K562 (cell line): Measurements from ENCODE around the gene BCAR1. TPM values are rescaled to one million over a fixed set of nuclear protein-coding genes. Genes with fewer than 3 reads are reported as not detected.

Source experiments
- ATAC-seq: fragments of 200-7000 bp; cut with Tn5 transposase; 3 replicates; pipeline ENCODE4 v1.9.1; 2020; ENCODE audit warnings: moderate library complexity
- BruUV-seq: library from RNA; stranded (reverse); fragments of 400-500 nt; replicated peaks from 2 replicates; lab custom pipeline; 2021; lab: Mats Ljungman, UMichigan
- CTCF ChIA-PET: fragments of 300-600 bp; formaldehyde crosslinking; extraction: SDS; loops from one replicate; lab custom pipeline; 2021; ENCODE audit warnings: low intra/inter-chr PET ratio; lab: Yijun Ruan, JAX
- POLR2A ChIA-PET: fragments of 300-600, 350-650 bp; sonication (Branson Sonifier 250); formaldehyde crosslinking; extraction: SDS; loops from one replicate; lab custom pipeline; 2021; ENCODE audit warnings: antibody characterized with exemption, inconsistent platforms; lab: Yijun Ruan, JAX
- DNase-seq, 4 experiments: peaks; one replicate each; pipeline versions ENCODE4 v3.0.0 to v3.0.0-alpha.2; 2011 to 2018; ENCODE audit warnings: low spot score in 3 of 4, mixed read lengths in 3 of 4; ENCODE audit errors: extremely low read depth in 1 of 4
- FAIRE-seq: peaks from 2 replicates; lab custom pipeline; 2011; peaks lifted over from hg19 to GRCh38; lab: Jason Lieb, UNC
- H2AFZ ChIP-seq: 2 replicates; pipeline ENCODE4 v1.6.0; 2011; ENCODE audit warnings: low read depth, low read length, control low read depth, inconsistent platforms
- H3K27ac ChIP-seq: fragments of 200-600 bp; 3 replicates; pipeline ENCODE4 v1.8.0; 2011; ENCODE audit warnings: low read depth, mild to moderate bottlenecking, control low read depth, inconsistent platforms, low read length, moderate library complexity, mixed read lengths; ENCODE audit errors: extremely low read depth
- H3K27me3 ChIP-seq, 2 experiments: fragments of 300-600 bp in 1 of 2; 2 replicates in 1 of 2; 3 replicates in 1 of 2; pipeline versions ENCODE4 v1.6.0 to v1.8.0; 2011; ENCODE audit warnings: inconsistent platforms in 2 of 2, low read length in 2 of 2, mild to moderate bottlenecking in 1 of 2, mixed read lengths in 1 of 2, moderate library complexity in 1 of 2; ENCODE audit not compliant: control insufficient read depth in 2 of 2, insufficient read depth in 2 of 2
- H3K36me3 ChIP-seq: fragments of 300-600 bp; 3 replicates; pipeline ENCODE4 v1.8.0; 2011; ENCODE audit warnings: mild to moderate bottlenecking, low read length, inconsistent platforms; ENCODE audit not compliant: control insufficient read depth, insufficient read depth
- H3K4me1 ChIP-seq, 2 experiments: fragments of 200-600 bp in 1 of 2; replicated peaks in 1 of 2; 2 replicates in 1 of 2; 3 replicates in 1 of 2; pipeline versions ENCODE4 v1.5.1 to v1.8.0; 2011; ENCODE audit warnings: inconsistent platforms in 2 of 2, low read length in 2 of 2, mild to moderate bottlenecking in 1 of 2, mixed read lengths in 1 of 2, moderate library complexity in 1 of 2; ENCODE audit not compliant: control insufficient read depth in 2 of 2, insufficient read depth in 2 of 2
- H3K4me2 ChIP-seq: 2 replicates; pipeline ENCODE4 v1.6.1; 2011; ENCODE audit warnings: low read length, control low read depth, inconsistent platforms, mixed read lengths; ENCODE audit not compliant: insufficient read depth
- H3K4me3 ChIP-seq: fragments of 200-600 bp; sonication (generic), shearing (Covaris generic); 2 replicates; pipeline ENCODE4 v1.5.1; 2016; ENCODE audit warnings: control low read depth, inconsistent platforms
- H3K79me2 ChIP-seq: fragments of 200-600 bp; 3 replicates; pipeline ENCODE4 v1.8.0; 2011; ENCODE audit warnings: low read length, inconsistent platforms; ENCODE audit not compliant: control insufficient read depth, insufficient read depth
- H3K9ac ChIP-seq, 2 experiments: 2 replicates each; pipeline versions ENCODE4 v1.6.0 to v1.6.1; 2011; ENCODE audit warnings: low read depth in 2 of 2, low read length in 2 of 2, control low read depth in 1 of 2, inconsistent platforms in 1 of 2, mild to moderate bottlenecking in 1 of 2, mixed read lengths in 1 of 2; ENCODE audit not compliant: insufficient read depth in 1 of 2
- H3K9me1 ChIP-seq: one replicate; pipeline ENCODE4 v1.6.0; 2011; ENCODE audit warnings: inconsistent platforms, mild to moderate bottlenecking, low read length, moderate library complexity; ENCODE audit not compliant: control insufficient read depth, insufficient read depth
- H3K9me3 ChIP-seq: replicated peaks from 2 replicates; pipeline ENCODE4 v1.5.1; 2011; ENCODE audit warnings: low read depth, low read length, inconsistent platforms; ENCODE audit not compliant: control insufficient read depth, insufficient read depth
- H4K20me1 ChIP-seq: replicated peaks from 2 replicates; pipeline ENCODE4 v1.6.1; 2011; ENCODE audit warnings: low read length, inconsistent platforms, mixed read lengths; ENCODE audit not compliant: control insufficient read depth, insufficient read depth
- ATF7 ChIP-seq: fragments of 450-650 bp; IDR thresholded peaks from 2 replicates; pipeline ENCODE4 v1.7.1; 2014; ENCODE audit warnings: mild to moderate bottlenecking, moderate library complexity
- CBX5 ChIP-seq: IDR thresholded peaks from 2 replicates; pipeline ENCODE4 v1.6.1; 2014; ENCODE audit warnings: low read depth, borderline replicate concordance
- HMGN3 ChIP-seq: IDR thresholded peaks from 2 replicates; pipeline ENCODE4 v1.6.1; 2011; ENCODE audit warnings: borderline replicate concordance, low read depth, mild to moderate bottlenecking, mixed read lengths, low read length; ENCODE audit not compliant: insufficient read length; ENCODE audit errors: extremely low read depth
- HOXB6 ChIP-seq: fragments of 250-450 bp; sonication (Bioruptor Pico); IDR thresholded peaks from 2 replicates; pipeline ENCODE4 v1.5.1; 2022; ENCODE audit warnings: mild to moderate bottlenecking, borderline replicate concordance
- KAT2B ChIP-seq: IDR thresholded peaks from one replicate; pipeline ENCODE4 v1.6.1; 2012; ENCODE audit warnings: low read depth, mild to moderate bottlenecking, control low read depth, inconsistent platforms, low read length, moderate library complexity
- KDM1A ChIP-seq, 2 experiments: fragments of 450-650 bp; IDR thresholded peaks; 2 replicates each; pipeline ENCODE4 v1.6.1; 2016; ENCODE audit warnings: mild to moderate bottlenecking in 2 of 2
- L3MBTL2 ChIP-seq: fragments of 450-650 bp; IDR thresholded peaks from 2 replicates; pipeline ENCODE4 v1.6.1; 2016; ENCODE audit warnings: mild to moderate bottlenecking, moderate library complexity
- MYBL2 ChIP-seq, 2 experiments: fragments of 450-650 bp in 1 of 2; sonication (generic) in 1 of 2; formaldehyde crosslinking in 1 of 2; IDR thresholded peaks; 2 replicates each; pipeline versions ENCODE4 v1.6.1 to v1.8.1; 2017 to 2022; ENCODE audit warnings: borderline replicate concordance in 1 of 2, inconsistent platforms in 1 of 2, low read depth in 1 of 2, mild to moderate bottlenecking in 1 of 2, missing genetic modification reagents in 1 of 2, moderate library complexity in 1 of 2
- ZNF232 ChIP-seq: sonication (generic); formaldehyde crosslinking; IDR thresholded peaks from 2 replicates; pipeline ENCODE4 v1.8.0; 2022; ENCODE audit warnings: mild to moderate bottlenecking, missing genetic modification reagents
- WGBS: fragments of 100-300 bp; shearing (Covaris generic); methylation state at CpG from one replicate; pipeline ENCODE4 v1.1.6; 2016; ENCODE audit warnings: low coverage, mixed read lengths; ENCODE audit not compliant: insufficient coverage; ENCODE audit errors: missing lambda C conversion rate; 5-methylcytosine and 5-hydroxymethylcytosine counted together
- in situ Hi-C: fragments of 300-500 bp; cut with MboI; formaldehyde crosslinking; loops from 4 replicates; pipeline ENCODE4 v1.15.0; 2018; ENCODE audit warnings: inconsistent platforms, mixed read lengths
- intact Hi-C: fragments of 100-400 bp; cut with micrococcal nuclease; formaldehyde crosslinking; loops from 2 replicates; pipeline ENCODE4 v1.14.2; 2022
- polyA plus RNA-seq, 8 experiments: library from polyadenylated mRNA; depleted of rRNA in 4 of 8; stranded (reverse) in 5 of 8; unstranded in 3 of 8; fragments of >200 nt; fragmentation: Nextera tagmentation in 2 of 8; fragmentation: Illumina TruSeq in 1 of 8; extraction: Ambion mirVana in 2 of 8; extraction: Trizol in 1 of 8; gene quantifications; 2 replicates each; pipeline versions ENCODE4 v1.2.1 to v1.2.3, GENCODE V29; 2011 to 2014; ENCODE audit warnings: inconsistent platforms in 1 of 8, missing spikeins in 1 of 8
- total RNA-seq, 7 experiments: library from RNA; depleted of rRNA in 6 of 7; stranded (reverse); fragments of >200 nt in 6 of 7; fragmentation: Illumina TruSeq in 2 of 7; extraction: Trizol in 2 of 7; gene quantifications; 2 replicates each; pipeline versions ENCODE4 v1.2.1 to v1.2.3, GENCODE V29; 2011 to 2021; ENCODE audit warnings: low replicate concordance in 1 of 7
- TF ChIP-seq, protein P1 (sequence below), 3 experiments: IDR thresholded peaks in 2 of 3; conservative IDR thresholded peaks in 1 of 3; 2 replicates each; pipeline ENCODE4 v1.5.1; 2011 to 2012; ENCODE audit warnings: low read length in 3 of 3, mild to moderate bottlenecking in 3 of 3, control low read depth in 2 of 3, improper control_type of control experiment in 1 of 3, inconsistent platforms in 1 of 3, low read depth in 1 of 3, mixed read lengths in 1 of 3, moderate library complexity in 1 of 3; ENCODE audit not compliant: insufficient read depth in 2 of 3
- TF ChIP-seq, protein P2 (sequence below): fragments of 450-650 bp; formaldehyde crosslinking; IDR thresholded peaks from 2 replicates; pipeline ENCODE4 v1.4.0; 2020; ENCODE audit warnings: mild to moderate bottlenecking, moderate library complexity

The BCAR1 gene
- total and polyA plus RNA-seq, 9 of the 15 experiments (the other 6 are each of a cell fraction or from before 2014, with no cell fraction given), result 0.10 to 26.3 (median 3.6) TPM

- FAIRE-seq, result no peak
- Histone ChIP-seq H3K4me1 (peaks cover 0 to 11% of the 10 kb centered on the region in 2 experiments; a peak in 2 of 5 replicates), H3K79me2 (no peaks in the 10 kb centered on the region), H3K4me2 (no peak within 1 kb of the TSS; the same call in 1 of the 2 replicates), H3K27ac (no peak within 1 kb of the TSS), H2AFZ (no peak within 1 kb of the TSS), H3K9me3 (no peaks in the 10 kb centered on the region)
- no peak for DNase-seq
- 36% methylated on average over 15 of the region's 19 CpGs for whole genome bisulfite sequencing
- peak; percentile 13; the same call in 2 of the 3 replicates for ATAC-seq
- TF ChIP-seq HOXB6 (no peak), CBX5 (no peak), ATF7 (no peak), KAT2B (no peak), L3MBTL2 (no peak), MYBL2 (IDR thresholded peaks at IDR 0.05; ENCODE audit: low read depth) (no peak), MYBL2 (CRISPR knock-in tag; IDR thresholded peaks at IDR 0.05; ENCODE audit: borderline replicate concordance) (no peak), HMGN3 (no peak), KDM1A (IDR thresholded peaks at IDR 0.05) (no peak), ZNF232 (CRISPR knock-in tag) (no peak)
- TF ChIP-seq, protein P1, sequence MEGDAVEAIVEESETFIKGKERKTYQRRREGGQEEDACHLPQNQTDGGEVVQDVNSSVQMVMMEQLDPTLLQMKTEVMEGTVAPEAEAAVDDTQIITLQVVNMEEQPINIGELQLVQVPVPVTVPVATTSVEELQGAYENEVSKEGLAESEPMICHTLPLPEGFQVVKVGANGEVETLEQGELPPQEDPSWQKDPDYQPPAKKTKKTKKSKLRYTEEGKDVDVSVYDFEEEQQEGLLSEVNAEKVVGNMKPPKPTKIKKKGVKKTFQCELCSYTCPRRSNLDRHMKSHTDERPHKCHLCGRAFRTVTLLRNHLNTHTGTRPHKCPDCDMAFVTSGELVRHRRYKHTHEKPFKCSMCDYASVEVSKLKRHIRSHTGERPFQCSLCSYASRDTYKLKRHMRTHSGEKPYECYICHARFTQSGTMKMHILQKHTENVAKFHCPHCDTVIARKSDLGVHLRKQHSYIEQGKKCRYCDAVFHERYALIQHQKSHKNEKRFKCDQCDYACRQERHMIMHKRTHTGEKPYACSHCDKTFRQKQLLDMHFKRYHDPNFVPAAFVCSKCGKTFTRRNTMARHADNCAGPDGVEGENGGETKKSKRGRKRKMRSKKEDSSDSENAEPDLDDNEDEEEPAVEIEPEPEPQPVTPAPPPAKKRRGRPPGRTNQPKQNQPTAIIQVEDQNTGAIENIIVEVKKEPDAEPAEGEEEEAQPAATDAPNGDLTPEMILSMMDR (IDR thresholded peaks at IDR 0.05 in 2 of 3, conservative IDR thresholded peaks at IDR 0.05 in 1 of 3; ENCODE audit: insufficient read depth in 2 of 3, low read depth in 1 of 3, low read length in 3 of 3), result no peak
- TF ChIP-seq, protein P2, sequence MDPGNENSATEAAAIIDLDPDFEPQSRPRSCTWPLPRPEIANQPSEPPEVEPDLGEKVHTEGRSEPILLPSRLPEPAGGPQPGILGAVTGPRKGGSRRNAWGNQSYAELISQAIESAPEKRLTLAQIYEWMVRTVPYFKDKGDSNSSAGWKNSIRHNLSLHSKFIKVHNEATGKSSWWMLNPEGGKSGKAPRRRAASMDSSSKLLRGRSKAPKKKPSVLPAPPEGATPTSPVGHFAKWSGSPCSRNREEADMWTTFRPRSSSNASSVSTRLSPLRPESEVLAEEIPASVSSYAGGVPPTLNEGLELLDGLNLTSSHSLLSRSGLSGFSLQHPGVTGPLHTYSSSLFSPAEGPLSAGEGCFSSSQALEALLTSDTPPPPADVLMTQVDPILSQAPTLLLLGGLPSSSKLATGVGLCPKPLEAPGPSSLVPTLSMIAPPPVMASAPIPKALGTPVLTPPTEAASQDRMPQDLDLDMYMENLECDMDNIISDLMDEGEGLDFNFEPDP, result no peak
- TF ChIP-seq, all 486 proteins: peak for 0
- H4K20me1 ChIP-seq, result no peaks in the 10 kb centered on the region
- in situ Hi-C loops, result loop anchor here (25.0 kb wide), 1 partner anchor 1969 kb away; the partner anchor contains the start of genes MON1B and SYCE1L
- H3K27me3 ChIP-seq, result peaks cover 7% of the 10 kb centered on the region in 2 experiments; a peak in 3 of 5 replicates
- intact Hi-C loops, result no loop called here
- no peaks in the 10 kb centered on the region for H3K36me3 ChIP-seq
- CTCF ChIA-PET, result no interaction called here
- BruUV-seq, result no TSS peak
- H3K4me3 ChIP-seq, result no peak within 1 kb of the TSS
- POLR2A ChIA-PET, result interaction anchor here (0.7 to 1.1 kb wide), 2 partner anchors 171 to 368 kb away, joined by 3 read pairs; no protein-coding TSS in a partner anchor
- H3K9me1 ChIP-seq, result no peaks in the 10 kb centered on the region
- H3K9ac ChIP-seq, result 0 out of 4 replicates have a peak within 1 kb of the TSS, but pooled peaks of 1 of the 2 experiments have one; percentile 18
These were observed 33.0 kb downstream of the BCAR1 start, which contains the start of gene CTRB1 for GRCh38 chr16:75218256-75219076. Gene CTRB1, plus strand, starts transcription at chr16:75218988. Its CDS starts 20 bp downstream, at chr16:75219008.
